Neural progenitor cell (in vitro differentiated cells): Measurements from ENCODE around the gene MON1A.
A peak's percentile ranks its signal among the peaks of the same experiment; 100 is the strongest.

Experiments used
- CTCF ChIP-seq: fragments of 200-600 bp; sonication (generic); IDR thresholded peaks from 2 replicates; pipeline ENCODE4 v1.5.1; 2017; ENCODE audit warnings: antibody characterized with exemption, mild to moderate bottlenecking
- EZH2 ChIP-seq: fragments of 200-600 bp; sonication (generic); IDR thresholded peaks from 2 replicates; pipeline ENCODE4 v1.6.1; 2017; ENCODE audit warnings: antibody characterized with exemption, mild to moderate bottlenecking, moderate library complexity

GRCh38 chr3:49940667-49941249, 11.1 kb upstream of the MON1A start:
- TF ChIP-seq CTCF: no peak
- peak; percentile 13 for TF ChIP-seq EZH2
